HG03095 (cell line): Measurements from ENCODE around the gene LIF.

Experiments
- ATAC-seq: cut with Tn5 transposase; IDR thresholded peaks from one replicate; pipeline ENCODE4 v1.9.1; 2021; ENCODE audit warnings: moderate library complexity; ENCODE audit not compliant: unreplicated experiment

The LIF gene

GRCh38 chr22:30245985-30246813, at the start of gene LIF:
Gene LIF, minus strand, starts transcription at chr22:30246759. Its CDS starts 64 bp downstream, at chr22:30246695.
- no peak for ATAC-seq

- no peak for ATAC-seq
Observed at GRCh38 chr22:30296324-30296723, 49.8 kb upstream of the LIF start.

DNA sequence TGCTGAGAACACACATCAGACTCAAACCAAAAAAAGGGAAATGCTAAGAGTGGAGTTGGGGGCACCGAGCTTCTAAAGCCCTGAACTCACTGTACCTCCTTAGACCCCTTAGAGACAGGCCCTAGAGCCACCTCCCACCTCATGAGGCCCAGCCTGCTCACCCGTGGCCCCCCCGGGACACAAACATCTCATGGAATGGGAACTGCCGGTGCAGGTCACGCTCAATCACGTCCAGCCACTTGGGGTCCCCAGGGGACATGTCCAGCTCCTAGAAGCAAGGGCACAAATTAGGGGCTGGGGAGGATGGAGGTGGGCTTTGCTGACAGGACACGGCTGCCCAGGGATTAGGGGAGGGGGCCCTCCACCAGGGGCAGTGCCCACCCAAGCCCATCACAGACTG, 49.0 kb upstream of the LIF start:
- no peak for ATAC-seq

DNA sequence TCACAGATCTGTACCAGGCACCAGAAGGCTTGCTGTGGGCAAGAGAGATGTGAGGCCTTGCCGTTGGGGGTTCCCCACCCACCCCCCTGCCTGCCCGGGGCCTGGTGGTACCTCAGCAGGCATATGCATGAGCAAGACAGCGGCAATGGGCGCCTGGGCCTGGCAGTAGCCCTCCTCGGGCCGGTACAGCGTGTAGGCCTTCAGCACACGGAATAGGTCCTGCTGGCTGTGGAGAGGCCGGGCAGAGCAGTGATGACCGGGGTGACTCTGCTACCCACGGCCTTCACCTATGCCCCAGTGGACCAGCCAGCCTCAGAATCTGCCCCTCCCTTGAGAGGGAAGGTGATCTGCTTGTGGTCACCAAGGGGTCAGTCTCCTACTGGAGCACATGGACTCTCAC, 48.3 kb upstream of the LIF start:
- ATAC-seq: no peak

- ATAC-seq: no peak
Observed at GRCh38 chr22:30294066-30294465, 47.5 kb upstream of the LIF start.

- ATAC-seq: no peak
Observed at GRCh38 chr22:30293026-30293425, 46.5 kb upstream of the LIF start.

DNA sequence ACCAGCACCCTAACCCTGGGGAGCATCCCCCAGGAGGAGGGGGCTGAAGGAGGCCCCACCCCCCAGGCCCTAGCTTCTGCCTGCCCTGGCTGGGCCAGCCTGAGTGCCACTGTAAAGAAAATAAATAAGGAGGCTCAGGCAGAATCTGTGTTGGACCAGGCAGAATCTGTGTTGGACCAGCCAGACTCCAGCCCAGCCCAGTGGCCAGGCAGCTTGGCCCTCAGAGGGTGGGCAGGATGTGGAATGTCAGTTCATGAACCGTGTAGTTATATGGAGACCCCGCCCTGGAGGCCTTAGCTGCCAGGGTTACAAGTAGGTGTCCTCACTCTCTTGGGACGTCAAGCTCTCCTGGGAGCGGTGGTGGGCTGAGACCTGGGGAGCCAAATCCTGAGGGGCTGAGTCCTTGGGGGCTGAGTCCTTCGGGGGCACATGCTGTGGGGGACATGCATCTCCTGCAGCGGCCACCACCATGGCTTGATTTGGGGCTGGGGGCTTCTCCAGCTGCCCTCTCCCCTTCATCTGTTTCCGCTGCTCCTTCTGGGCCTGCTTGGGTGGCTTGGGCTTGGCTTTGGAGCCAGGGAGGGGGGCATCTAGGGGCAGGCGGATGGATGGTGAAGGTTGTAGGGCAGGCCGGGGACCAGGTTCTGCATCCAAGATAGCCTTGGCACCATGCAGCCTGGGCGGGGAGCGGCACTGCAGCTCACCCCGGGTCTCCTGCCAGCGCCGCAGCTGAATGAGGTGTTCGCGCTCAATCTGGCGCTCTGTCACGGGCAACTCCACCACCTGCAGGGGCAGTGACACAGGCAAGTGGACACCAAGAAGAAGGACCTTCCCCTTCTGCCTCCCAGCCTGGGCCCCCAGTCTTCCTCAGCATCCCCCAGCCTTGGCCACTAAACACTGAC, 45.8 kb upstream of the LIF start:
- ATAC-seq: no peak

- ATAC-seq: no peak
Observed at GRCh38 chr22:30291058-30291892, 44.7 kb upstream of the LIF start.

- ATAC-seq: no peak
Observed at GRCh38 chr22:30290342-30291057, 43.9 kb upstream of the LIF start.

DNA sequence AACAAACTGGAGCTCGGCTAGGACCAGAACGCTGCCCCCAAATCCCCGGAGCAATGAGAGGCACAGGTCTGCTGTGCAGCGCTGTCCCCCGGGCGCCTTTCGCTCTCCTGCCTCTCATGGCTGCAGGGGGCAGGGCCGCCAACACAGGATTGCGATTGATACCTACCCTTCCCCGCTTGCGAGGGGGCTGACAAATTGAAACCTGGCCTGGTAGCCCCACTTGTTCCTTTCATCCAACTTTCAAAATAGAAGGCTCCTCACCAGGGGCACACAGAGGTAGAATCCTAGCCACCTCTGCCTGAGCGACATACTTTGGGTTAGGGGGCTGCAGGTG, 43.4 kb upstream of the LIF start:
- peak; percentile 13 for ATAC-seq

- peak; percentile 48 for ATAC-seq
Observed at GRCh38 chr22:30289141-30289979, 42.8 kb upstream of the LIF start, which contains the start of gene CASTOR1. Gene CASTOR1, minus strand, starts transcription at chr22:30289505. Its CDS starts 8 bp downstream, at chr22:30289497.

DNA sequence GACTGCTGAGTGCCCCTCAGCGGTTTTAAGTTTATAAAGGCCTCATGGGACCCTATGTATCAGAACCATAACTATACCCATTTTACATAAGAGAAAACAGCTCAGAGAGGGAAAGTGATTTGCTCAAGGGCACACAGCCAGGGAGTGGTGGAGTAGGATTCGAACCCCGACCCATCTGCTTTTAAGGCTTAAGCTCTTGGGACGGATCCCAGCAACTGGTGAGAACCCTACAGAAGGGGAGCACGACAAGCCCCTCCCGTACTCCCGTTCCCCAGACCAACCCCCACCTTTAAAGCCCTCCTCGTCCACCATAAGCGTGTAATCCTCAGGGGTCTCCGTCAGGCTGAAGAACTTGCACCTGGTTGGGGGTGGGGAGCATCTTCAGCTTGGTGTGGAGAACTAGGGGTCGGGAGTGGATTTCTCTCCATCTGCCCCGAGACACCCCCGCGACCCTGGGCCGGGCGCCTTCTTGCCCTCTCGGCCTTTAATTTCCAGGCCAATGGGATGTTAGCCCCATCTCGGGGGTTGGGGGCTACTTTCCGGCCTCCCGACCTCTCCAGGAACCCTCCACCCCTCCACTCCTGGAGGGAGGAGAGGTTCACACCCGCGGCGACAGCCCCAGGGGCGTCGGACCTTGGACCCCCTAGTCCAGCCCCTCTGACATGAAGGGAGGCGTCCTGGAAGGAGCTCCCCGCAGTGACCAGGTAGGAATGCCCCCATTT, 42.0 kb upstream of the LIF start:
- ATAC-seq: no peak

GRCh38 chr22:30287648-30288418, 41.3 kb upstream of the LIF start:
- peak; percentile 32 for ATAC-seq

DNA sequence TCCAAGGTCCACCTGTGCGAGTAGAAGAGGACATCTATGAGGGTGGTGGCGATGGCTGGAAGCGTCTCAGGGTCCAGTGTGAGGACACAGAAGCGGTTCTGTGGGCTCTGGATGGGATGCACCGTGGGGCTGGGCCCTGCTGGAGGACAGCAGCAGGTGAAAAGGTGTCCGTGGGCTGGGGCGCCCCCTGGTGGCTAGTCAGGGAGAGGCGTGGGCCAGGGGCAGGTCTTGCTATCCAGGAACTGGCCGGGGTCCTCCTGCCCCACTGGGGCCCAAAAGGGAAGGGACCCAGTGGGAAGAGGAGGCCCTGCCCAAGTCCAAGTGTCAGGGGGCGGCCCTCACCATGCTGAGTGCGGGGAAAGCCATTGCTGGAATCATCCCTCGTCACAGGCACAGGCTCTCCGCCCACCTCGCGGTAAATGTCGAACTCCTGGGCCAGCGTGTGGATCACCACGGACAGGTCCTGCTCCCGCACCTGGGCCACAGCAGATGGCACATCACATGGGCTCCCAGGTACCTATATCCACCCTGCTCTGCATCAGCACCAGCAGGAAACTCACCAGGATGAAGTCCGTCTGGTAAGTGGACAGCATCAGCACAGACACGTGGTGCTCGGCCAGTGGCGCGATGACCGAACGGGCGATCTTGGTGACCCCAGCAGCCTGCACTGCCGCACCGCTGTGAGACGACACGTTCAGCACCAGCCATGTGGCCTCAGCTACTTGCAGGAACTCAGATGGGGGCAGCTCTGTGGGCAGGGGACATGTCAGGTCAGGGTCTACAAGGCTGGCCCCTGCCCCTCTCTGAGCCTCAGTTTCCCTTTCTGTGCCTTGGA, 40.5 kb upstream of the LIF start:
- no peak for ATAC-seq

DNA sequence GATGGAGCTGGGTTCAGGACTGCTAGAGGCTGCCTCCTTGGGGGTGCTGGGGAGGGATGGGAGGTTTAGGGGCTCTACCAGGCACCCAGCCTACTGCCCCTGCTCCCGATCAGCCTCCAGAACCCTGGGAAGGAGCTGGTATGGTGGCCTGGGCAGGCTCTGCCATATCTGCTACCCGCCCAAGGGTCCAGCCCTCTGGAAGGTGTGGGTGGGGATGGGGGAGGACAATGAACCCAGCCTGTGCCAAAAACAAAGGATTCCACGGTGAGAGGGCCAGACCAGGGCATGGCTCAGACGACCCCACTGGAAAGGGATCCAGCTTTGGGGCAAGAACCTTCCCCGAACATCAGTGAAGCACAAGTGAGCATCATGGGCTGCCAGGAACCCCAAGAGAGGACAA, 39.8 kb upstream of the LIF start:
- ATAC-seq: no peak

GRCh38 chr22:30285846-30286200, 39.3 kb upstream of the LIF start:
- no peak for ATAC-seq

GRCh38 chr22:30285176-30285845, 38.8 kb upstream of the LIF start:
- no peak for ATAC-seq
